ENCODE measurements around the gene AKR1C8. TPM values are rescaled to one million over a fixed set of nuclear protein-coding genes. Genes with fewer than 3 reads are reported as not detected.
"Not testable (repeated sequence)": the region's sequence is repeated elsewhere in the genome, so short reads cannot be mapped to it uniquely, and the experiment has no call there.

The AKR1C8 gene
- total RNA-seq, 2 donors from 2014 or later: not detected

DNA sequence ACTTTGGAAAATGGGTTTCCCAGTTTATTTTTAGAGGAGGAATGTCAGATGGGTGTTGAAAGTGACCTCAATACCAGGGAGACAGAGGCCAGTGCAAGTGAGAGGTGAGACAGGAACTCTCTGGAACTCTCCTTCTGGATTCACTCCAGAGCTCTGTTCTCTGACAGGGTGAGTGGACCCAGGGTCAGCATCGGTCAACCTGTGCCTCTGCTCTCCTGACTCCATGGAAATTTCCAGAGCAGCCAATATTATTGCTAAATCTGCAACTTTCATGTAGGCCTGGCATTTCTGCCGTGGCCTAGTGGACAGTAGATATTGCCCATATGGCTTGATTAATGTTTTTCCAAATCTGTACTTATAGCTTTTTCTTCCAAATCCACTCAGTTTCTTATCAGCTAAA lies 31.9 kb upstream of the AKR1C8 start:
- Histone ChIP-seq H3K4me1 (no peaks in the 10 kb centered on the region), H3K4me3 (no peak overlapping the region), H3K27ac (no peak overlapping the region), H3K9me3 (no peaks in the 10 kb centered on the region), H3K36me3 (no peaks in the 10 kb centered on the region), H3K27me3 (no peaks in the 10 kb centered on the region)
- DNase-seq (ENCODE audit: low spot score): no peak
- TF ChIP-seq, protein P1, sequence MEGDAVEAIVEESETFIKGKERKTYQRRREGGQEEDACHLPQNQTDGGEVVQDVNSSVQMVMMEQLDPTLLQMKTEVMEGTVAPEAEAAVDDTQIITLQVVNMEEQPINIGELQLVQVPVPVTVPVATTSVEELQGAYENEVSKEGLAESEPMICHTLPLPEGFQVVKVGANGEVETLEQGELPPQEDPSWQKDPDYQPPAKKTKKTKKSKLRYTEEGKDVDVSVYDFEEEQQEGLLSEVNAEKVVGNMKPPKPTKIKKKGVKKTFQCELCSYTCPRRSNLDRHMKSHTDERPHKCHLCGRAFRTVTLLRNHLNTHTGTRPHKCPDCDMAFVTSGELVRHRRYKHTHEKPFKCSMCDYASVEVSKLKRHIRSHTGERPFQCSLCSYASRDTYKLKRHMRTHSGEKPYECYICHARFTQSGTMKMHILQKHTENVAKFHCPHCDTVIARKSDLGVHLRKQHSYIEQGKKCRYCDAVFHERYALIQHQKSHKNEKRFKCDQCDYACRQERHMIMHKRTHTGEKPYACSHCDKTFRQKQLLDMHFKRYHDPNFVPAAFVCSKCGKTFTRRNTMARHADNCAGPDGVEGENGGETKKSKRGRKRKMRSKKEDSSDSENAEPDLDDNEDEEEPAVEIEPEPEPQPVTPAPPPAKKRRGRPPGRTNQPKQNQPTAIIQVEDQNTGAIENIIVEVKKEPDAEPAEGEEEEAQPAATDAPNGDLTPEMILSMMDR (IDR thresholded peaks at IDR 0.05): no peak

DNA sequence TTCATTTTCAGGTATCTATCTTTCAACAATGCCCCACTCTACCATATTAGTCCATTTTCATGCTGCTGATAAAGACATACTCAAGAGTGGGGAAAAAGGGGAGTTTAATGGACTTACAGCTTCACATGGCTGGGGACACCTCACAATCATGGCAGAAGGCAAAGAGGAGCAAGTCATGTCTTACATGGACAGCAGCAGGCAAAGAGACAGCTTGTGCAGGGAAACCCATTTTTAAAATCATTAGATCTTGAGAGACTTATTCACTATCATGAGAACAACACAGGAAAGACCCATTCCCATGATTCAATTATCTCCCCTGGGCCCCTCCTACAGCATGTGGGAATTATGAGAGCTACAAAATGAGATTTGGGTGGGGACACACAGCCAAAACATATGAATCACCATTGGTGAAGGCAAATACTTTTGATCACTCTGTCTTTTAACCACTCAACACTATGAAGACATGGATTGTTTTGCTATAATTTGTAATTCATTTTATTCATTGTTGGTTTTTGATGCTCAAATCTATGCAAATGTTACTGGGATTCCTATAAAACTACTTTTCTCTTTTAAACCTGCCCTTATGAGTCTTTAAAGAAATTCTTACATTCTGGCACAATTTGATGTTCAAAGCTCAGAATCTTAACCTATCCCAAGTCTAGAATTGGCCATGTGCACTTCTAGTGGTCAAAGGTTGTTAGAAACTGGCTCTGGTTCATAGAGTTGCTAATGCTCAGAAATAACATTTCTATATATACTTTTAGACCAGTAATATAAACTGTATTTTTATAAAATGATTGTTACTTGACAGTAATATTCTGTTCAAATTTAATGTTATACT lies 27.0 kb upstream of the AKR1C8 start:
- Histone ChIP-seq H3K27ac (no peak overlapping the region), H3K27me3 (no peaks in the 10 kb centered on the region), H3K9me3 (no peaks in the 10 kb centered on the region), H3K4me3 (no peak overlapping the region), H3K4me1 (no peaks in the 10 kb centered on the region), H3K36me3 (no peaks in the 10 kb centered on the region)
- TF ChIP-seq, protein P1 (IDR thresholded peaks at IDR 0.05): no peak
- no peak for DNase-seq (ENCODE audit: low spot score)

DNA sequence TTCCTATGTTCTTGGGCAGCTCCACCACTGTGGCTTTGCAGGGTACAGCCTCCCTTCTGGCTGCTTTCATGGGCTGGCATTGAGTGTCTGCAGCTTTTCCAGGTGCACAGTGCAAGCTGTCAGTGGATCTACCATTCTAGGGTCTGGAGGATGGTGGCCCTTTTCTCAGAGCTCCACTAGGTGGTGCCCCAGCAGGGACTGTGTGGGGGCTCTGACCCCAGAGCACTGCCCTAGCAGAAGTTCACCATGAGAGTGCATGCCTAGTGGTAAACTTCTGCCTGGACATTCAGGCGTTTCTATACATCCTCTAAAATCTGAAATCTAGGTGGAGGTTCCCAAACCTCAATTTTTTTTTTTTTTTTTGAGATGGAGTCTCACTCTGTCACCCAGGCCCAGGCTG lies 25.3 kb upstream of the AKR1C8 start:
- DNase-seq (ENCODE audit: low spot score); H3K27me3 ChIP-seq; H3K27ac ChIP-seq; H3K9me3 ChIP-seq; H3K4me1 ChIP-seq; H3K36me3 ChIP-seq; H3K4me3 ChIP-seq: not testable (repeated sequence)

DNA sequence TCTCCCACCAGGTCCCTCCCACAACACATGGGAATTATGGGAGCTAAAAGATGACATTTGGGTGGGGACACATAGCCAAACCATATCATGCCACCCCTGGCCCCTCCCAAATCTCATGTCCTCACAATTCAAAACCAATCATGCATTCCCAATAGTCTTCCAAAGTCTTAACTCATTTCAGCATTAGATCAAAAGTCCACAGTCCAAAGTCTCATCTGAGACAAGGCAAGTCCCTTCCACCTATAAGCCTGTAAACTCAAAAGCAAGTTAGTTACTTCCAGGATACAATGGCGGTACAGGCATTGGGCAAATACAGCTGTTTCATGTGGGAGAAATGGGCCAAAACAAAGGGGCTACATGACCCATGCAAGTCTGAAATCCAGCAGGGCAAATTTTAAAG lies 24.8 kb upstream of the AKR1C8 start:
- DNase-seq (ENCODE audit: low spot score); H3K36me3 ChIP-seq; H3K27ac ChIP-seq; H3K4me3 ChIP-seq; H3K4me1 ChIP-seq; H3K9me3 ChIP-seq; H3K27me3 ChIP-seq: not testable (repeated sequence)

GRCh38 chr10:5206799-5207198 lies 21.8 kb upstream of the AKR1C8 start:
- Histone ChIP-seq H3K4me1 (no peaks in the 10 kb centered on the region), H3K36me3 (no peaks in the 10 kb centered on the region), H3K9me3 (peaks cover 0 to 17% of the 10 kb centered on the region in 2 donors), H3K4me3 (no peak overlapping the region), H3K27me3 (no peaks in the 10 kb centered on the region), H3K27ac (no peak overlapping the region)
- TF ChIP-seq, protein P1 (IDR thresholded peaks at IDR 0.05): no peak
- DNase-seq (ENCODE audit: low spot score): no peak

DNA sequence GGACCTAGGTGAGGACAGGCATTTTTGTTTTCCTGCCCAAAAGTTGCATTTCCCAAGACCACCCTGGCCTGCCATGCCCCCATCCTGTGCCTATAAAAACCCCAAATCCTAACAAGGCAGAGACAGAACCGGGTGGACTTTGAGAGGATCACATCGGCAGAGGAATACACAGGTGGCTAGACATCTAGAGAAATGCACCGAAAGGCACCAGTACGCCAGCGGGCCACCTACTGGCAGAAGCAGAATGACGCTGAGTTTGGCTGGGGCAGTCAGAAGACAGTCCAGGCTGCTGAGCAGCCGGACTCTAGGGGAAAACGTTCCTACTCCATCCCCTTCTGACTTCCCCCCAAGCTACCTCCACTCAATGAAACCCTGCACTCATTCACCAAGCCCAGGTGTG lies 14.4 kb upstream of the AKR1C8 start:
- Histone ChIP-seq H3K4me1 (no peaks in the 10 kb centered on the region), H3K9me3 (peaks cover 0 to 32% of the 10 kb centered on the region in 2 donors), H3K4me3 (no peak overlapping the region), H3K27ac (no peak overlapping the region), H3K36me3 (no peaks in the 10 kb centered on the region), H3K27me3 (no peaks in the 10 kb centered on the region)
- DNase-seq (ENCODE audit: low spot score): no peak
- TF ChIP-seq, protein P1 (IDR thresholded peaks at IDR 0.05): no peak

- Histone ChIP-seq H3K4me3 (no peak overlapping the region), H3K4me1 (no peaks in the 10 kb centered on the region), H3K27ac (no peak overlapping the region), H3K9me3 (peaks cover 0 to 30% of the 10 kb centered on the region in 2 donors), H3K36me3 (no peaks in the 10 kb centered on the region), H3K27me3 (no peaks in the 10 kb centered on the region)
- TF ChIP-seq, protein P1 (IDR thresholded peaks at IDR 0.05): no peak
- DNase-seq (ENCODE audit: low spot score): no peak
Measured at GRCh38 chr10:5198386-5198785, 13.4 kb upstream of the AKR1C8 start.

All from right atrium auricular region (tissue), 2 donors.